GM12801 (cell line): ENCODE results near the gene CLUH.

Experiments
- TF ChIP-seq, protein P1 (sequence below): IDR thresholded peaks from one replicate; pipeline ENCODE4 v1.5.1; 2011; ENCODE audit warnings: control low read depth; ENCODE audit not compliant: insufficient read length; ENCODE audit errors: extremely low read depth

CLUH gene

DNA sequence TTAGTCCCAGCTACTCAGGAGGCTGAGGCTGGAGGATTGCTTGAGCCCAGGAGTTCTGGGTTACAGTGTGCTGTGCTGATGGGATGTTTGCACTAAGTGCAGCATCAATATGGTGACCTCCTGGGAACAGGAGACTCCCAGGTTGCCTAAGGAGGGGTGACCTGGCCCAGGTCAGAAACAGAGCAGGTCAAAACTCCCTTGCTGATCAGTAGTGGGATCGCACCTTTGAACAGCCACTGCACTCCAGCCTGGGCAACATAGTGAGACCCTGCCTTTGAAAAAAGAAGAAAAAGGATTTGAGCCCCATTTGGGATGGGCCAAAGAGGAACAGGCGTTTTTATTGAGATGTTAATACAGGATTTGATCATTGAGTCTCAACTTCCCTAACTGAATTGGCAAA, 30.6 kb downstream of the CLUH start:
- TF ChIP-seq, protein P1, sequence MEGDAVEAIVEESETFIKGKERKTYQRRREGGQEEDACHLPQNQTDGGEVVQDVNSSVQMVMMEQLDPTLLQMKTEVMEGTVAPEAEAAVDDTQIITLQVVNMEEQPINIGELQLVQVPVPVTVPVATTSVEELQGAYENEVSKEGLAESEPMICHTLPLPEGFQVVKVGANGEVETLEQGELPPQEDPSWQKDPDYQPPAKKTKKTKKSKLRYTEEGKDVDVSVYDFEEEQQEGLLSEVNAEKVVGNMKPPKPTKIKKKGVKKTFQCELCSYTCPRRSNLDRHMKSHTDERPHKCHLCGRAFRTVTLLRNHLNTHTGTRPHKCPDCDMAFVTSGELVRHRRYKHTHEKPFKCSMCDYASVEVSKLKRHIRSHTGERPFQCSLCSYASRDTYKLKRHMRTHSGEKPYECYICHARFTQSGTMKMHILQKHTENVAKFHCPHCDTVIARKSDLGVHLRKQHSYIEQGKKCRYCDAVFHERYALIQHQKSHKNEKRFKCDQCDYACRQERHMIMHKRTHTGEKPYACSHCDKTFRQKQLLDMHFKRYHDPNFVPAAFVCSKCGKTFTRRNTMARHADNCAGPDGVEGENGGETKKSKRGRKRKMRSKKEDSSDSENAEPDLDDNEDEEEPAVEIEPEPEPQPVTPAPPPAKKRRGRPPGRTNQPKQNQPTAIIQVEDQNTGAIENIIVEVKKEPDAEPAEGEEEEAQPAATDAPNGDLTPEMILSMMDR, result no peak

DNA sequence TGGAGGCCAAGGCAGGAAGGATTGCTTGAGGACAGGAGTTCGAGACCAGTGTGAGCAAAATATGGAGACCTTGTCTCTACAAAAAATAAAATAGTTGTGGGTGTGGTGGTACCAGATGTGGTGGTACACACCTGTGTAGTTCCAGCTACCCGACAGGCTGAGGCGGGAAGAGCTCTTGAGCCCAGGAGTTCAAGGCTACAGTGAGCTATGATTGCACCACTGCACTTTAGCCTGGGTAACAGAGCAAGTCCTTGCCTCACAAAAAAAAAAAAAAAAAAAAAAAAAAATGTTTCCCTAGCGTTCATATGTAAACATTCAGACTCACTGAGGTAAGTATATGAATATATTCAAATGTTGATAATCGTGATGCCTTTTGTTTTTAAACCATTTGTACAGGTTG, 39.5 kb downstream of the CLUH start:
- TF ChIP-seq, protein P1, result no peak

DNA sequence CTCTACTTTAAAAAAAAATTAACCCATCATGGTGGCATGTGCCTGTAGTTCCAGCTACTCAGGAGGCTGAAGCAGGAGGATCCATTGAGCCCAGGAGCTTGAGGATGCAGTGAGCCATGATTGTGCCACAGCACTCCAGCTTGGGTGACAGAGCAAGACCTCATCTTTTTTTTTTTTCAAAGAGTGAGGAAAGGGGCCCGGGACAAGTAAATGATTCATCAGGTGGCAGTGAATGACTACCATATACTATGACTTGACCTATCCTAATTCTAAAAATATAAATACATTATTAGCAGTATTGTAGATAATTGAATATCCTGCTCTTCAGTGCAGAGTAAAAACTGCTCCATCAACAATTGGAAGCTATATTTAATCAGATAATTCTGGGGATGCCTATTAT, 55.3 kb downstream of the CLUH start:
- TF ChIP-seq, protein P1, result no peak

DNA sequence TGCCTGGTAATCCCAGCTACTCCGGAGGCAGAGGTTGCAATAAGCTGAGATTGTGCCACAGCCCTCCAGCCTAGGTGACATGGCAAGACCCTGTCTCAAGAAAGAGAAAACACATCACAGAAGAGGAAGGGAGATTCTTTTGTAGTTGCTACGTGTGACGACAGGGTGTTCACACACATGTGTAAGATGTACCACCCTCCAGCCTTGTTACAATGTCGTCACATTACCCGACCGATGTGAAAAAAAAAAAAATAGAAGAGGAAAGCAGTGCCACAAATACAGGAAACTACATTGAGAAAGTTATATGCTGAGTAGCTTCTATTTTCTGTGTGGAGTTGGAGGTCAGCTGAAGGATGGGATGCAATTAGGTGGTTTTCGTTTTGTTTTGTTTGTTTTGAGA, 56.0 kb downstream of the CLUH start:
- TF ChIP-seq, protein P1, result no peak

DNA sequence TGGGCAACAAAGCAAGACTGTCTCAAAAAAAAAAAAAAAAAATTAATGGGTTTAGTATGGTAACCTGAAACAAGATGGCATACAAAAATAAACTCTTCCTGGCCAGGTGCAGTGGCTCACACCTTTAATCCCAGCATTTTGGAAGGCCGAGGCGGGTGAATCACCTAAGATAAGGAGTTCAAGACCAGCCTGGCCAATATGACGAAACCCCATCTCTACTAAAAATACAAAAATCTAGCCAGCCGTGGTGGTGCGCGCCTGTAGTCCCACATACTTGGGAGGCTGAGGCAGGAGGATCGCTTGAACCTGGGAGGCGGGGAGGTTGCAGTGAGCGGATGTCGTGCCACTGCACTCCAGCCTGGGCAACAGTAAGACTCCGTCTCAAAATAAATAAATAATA, 62.4 kb downstream of the CLUH start:
- TF ChIP-seq, protein P1, result no peak

DNA sequence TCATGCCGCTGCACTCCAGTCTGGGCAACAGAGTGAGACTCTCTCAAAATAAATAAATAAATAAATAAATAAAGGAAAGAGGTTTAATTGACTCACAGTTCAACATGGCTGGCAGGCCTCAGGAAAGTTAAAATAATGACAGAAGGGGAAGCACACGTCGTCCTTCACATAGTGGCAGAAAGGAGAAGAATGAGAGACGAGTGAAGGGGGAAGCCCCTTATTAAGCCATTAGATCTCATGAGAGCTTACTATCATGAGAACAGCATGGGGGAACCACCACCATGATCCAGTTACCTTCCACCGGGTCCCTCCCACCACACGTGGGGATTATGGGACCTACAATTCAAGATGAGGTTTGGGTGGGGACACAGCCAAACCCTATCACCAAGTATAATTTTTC, 63.6 kb downstream of the CLUH start:
- TF ChIP-seq, protein P1, result no peak

DNA sequence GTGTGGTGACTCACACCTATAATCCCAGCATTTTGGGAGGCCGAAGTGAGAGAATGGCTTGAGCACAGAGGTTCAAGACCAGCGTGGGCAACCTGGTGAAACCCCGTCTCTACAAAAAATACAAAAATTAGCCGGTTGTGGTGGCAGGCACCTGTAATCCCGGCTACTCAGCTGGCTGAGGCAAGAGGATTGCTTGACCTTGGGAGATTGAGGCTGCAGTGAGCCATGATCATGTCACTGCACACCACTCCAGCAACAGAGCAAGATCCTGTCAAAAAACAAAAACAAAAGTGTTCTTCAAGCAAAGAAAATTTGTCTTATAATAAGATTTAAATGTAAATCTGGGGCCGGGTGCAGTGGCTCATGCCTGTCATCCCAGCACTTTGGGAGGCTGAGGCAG, 66.6 kb downstream of the CLUH start:
- TF ChIP-seq, protein P1, result no peak
